HFFc6 (cell line): Measurements from ENCODE around the gene ARHGEF33. TPM values are rescaled to one million over a fixed set of nuclear protein-coding genes. Genes with fewer than 3 reads are reported as not detected.

ENCODE experiments used
- DNase-seq: peaks from one replicate; pipeline ENCODE4 v3.0.0-alpha.2; 2018
- H3K27ac Mint-ChIP-seq: 2 replicates; pipeline ENCODE4 v1.8.0; 2020; ENCODE audit warnings: mild to moderate bottlenecking, mixed read lengths
- H3K27me3 Mint-ChIP-seq: 2 replicates; pipeline ENCODE4 v1.8.0; 2021; ENCODE audit warnings: mild to moderate bottlenecking, moderate library complexity, mixed read lengths; ENCODE audit not compliant: insufficient read depth
- H3K36me3 Mint-ChIP-seq: 2 replicates; pipeline ENCODE4 v1.8.0; 2021; ENCODE audit warnings: low read depth, mixed read lengths
- H3K4me1 Mint-ChIP-seq: 2 replicates; pipeline ENCODE4 v1.8.0; 2020; ENCODE audit warnings: low read depth, mixed read lengths
- H3K4me3 Mint-ChIP-seq: 2 replicates; pipeline ENCODE4 v1.8.0; 2020; ENCODE audit warnings: mild to moderate bottlenecking, moderate library complexity, mixed read lengths
- H3K9me3 Mint-ChIP-seq: 2 replicates; pipeline ENCODE4 v1.8.0; 2020; ENCODE audit warnings: mild to moderate bottlenecking, mixed read lengths
- total RNA-seq, 6 experiments: library from RNA; stranded (reverse); fragmentation: NEBNext Ultra II Directional; extraction: Animal tissue kit (Norgen Biotek cat#: 25700); gene quantifications; 2 replicates in 1 of 6; 3 replicates in 5 of 6; pipeline ENCODE4 v1.2.3, GENCODE V29; 2021
- TF ChIP-seq, protein P1 (sequence below): fragments of 200-600 bp; sonication (generic); IDR thresholded peaks from 2 replicates; pipeline ENCODE4 v1.5.0; 2021; ENCODE audit warnings: antibody characterized with exemption, mild to moderate bottlenecking

ARHGEF33 gene
- total RNA-seq, 6 experiments from 2014 or later, result 0.08 to 0.78 (median 0.21) TPM

DNA sequence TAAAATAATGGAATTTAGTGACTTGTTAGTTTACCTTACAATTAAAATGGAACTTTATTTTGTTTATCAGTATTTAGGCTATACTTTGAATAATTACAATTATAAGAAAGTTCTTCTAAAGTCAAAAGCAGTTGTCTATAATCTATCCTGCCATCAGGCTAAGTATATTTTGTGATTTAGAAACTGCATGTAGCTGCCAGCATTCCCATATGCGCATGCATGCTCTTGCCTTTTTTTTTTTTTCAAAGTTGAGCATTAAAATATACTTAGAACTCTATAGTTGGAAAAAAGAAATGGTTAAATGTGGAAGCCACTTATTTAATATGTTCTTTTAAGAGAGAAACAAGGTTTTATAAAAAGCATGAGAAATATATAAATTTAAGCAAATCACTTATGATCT, 99.0 kb downstream of the ARHGEF33 start:
- H3K27ac Mint-ChIP-seq, result no peak overlapping the region
- H3K4me1 Mint-ChIP-seq, result no peaks in the 10 kb centered on the region
- no peaks in the 10 kb centered on the region for H3K27me3 Mint-ChIP-seq
- TF ChIP-seq, protein P1, sequence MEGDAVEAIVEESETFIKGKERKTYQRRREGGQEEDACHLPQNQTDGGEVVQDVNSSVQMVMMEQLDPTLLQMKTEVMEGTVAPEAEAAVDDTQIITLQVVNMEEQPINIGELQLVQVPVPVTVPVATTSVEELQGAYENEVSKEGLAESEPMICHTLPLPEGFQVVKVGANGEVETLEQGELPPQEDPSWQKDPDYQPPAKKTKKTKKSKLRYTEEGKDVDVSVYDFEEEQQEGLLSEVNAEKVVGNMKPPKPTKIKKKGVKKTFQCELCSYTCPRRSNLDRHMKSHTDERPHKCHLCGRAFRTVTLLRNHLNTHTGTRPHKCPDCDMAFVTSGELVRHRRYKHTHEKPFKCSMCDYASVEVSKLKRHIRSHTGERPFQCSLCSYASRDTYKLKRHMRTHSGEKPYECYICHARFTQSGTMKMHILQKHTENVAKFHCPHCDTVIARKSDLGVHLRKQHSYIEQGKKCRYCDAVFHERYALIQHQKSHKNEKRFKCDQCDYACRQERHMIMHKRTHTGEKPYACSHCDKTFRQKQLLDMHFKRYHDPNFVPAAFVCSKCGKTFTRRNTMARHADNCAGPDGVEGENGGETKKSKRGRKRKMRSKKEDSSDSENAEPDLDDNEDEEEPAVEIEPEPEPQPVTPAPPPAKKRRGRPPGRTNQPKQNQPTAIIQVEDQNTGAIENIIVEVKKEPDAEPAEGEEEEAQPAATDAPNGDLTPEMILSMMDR, result no peak
- H3K4me3 Mint-ChIP-seq, result no peak overlapping the region
- H3K36me3 Mint-ChIP-seq, result peaks cover 8% of the 10 kb centered on the region
- DNase-seq, result no peak
- H3K9me3 Mint-ChIP-seq, result no peaks in the 10 kb centered on the region

- DNase-seq, result no peak
- Mint-ChIP-seq H3K4me3 (no peak overlapping the region), H3K27ac (no peak overlapping the region), H3K27me3 (no peaks in the 10 kb centered on the region), H3K36me3 (no peaks in the 10 kb centered on the region), H3K9me3 (no peaks in the 10 kb centered on the region), H3K4me1 (peaks cover 6% of the 10 kb centered on the region)
- TF ChIP-seq, protein P1, result no peak
Measured at GRCh38 chr2:38991899-38992298, 102.2 kb downstream of the ARHGEF33 start.

DNA sequence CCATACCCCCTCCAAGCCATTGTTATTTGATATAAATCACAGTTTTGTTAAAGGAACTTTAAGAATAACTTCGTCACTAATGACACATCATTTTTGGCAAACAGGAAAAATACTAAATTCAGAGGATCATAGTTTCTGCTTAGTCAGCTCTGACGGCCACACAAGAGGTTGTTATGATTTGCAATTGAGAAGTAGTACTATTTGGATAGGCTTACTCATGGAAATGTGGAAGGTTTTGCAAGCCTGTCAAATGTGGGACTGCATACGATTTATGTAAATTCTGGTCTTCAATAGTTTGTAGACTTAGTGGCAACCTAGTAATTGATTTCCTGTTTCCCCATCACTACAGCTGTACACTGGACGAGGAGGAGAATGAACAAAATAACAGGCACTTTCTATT, 108.1 kb downstream of the ARHGEF33 start:
- TF ChIP-seq, protein P1, result no peak
- Mint-ChIP-seq H3K4me3 (peak overlapping the region; percentile 32), H3K27me3 (no peaks in the 10 kb centered on the region), H3K4me1 (peaks cover 30% of the 10 kb centered on the region), H3K9me3 (no peaks in the 10 kb centered on the region), H3K36me3 (peaks cover 17% of the 10 kb centered on the region), H3K27ac (peak overlapping the region; percentile 79)
- DNase-seq, result peak; percentile 89

DNA sequence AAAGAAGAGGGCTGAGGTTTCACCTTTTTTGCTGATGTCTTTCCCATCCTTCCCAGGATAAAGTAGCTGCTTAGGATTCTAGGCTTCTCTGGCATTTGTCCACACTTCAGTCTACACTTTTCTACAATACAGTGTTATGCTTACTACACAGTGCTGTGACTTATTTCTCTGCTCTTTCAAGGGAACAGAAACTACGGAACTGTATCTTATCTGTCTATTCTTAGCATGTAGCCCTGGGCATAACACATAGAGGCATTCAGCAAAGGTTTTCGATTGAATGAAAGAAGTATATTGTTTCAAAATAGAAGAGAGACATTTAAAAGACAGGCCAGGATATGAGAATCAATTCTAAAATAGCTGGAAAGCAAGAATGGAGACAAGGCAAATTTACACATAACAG, 110.9 kb downstream of the ARHGEF33 start:
- Mint-ChIP-seq H3K4me1 (peaks cover 30% of the 10 kb centered on the region), H3K27me3 (no peaks in the 10 kb centered on the region), H3K9me3 (no peaks in the 10 kb centered on the region), H3K4me3 (no peak overlapping the region), H3K36me3 (peaks cover 18% of the 10 kb centered on the region), H3K27ac (no peak overlapping the region)
- DNase-seq, result no peak
- TF ChIP-seq, protein P1, result no peak

DNA sequence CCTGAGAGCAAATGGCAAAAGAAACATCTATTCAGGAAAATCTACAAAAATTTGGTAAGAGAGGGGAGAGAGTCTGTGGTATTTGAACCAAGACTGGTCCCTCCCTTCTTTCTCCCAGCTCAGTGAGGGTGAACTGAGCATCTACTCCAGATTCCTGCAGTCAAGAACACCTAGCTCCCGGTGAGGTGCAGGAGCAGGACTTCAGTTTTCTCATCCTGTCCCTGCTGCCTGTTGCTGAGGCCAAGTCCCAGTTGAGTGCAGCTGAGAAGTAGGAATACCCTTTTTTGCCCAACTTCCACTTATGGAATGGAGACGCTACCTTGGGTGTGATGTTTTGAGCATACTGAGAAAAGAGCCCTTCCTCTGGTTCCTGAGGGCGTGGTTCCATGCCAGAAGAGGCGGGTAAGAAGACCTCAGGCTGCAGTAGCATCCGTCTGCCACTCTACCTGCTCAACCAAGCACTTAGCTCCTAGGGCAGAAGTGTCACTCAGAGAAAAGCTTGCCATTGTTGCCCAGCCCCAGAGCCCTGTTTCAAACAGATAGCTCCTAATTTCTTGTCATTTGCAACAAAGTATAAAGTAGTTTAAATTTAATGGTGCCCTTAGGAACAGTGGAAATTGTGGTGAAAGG, 118.3 kb downstream of the ARHGEF33 start:
- Mint-ChIP-seq H3K27ac (0 out of 2 replicates have a peak overlapping the region, but pooled peaks have one; percentile 11), H3K27me3 (no peaks in the 10 kb centered on the region; the same call in 1 of the 2 replicates), H3K4me3 (no peak overlapping the region), H3K4me1 (peaks cover 6% of the 10 kb centered on the region), H3K9me3 (no peaks in the 10 kb centered on the region), H3K36me3 (peaks cover 16% of the 10 kb centered on the region; the same call in 1 of the 2 replicates)
- DNase-seq, result no peak
- TF ChIP-seq, protein P1, result no peak
